Fibroblast of mammary gland (primary cell): ENCODE data around the gene SLC25A11.

Source experiments
- DNase-seq: peaks from one replicate; pipeline ENCODE4 v3.0.0-alpha.2; 2010; ENCODE audit warnings: low read depth
- H3K4me3 ChIP-seq: 2 replicates; pipeline ENCODE4 v1.5.1; 2011; ENCODE audit warnings: low read depth, mild to moderate bottlenecking, low read length, moderate library complexity; ENCODE audit not compliant: control insufficient read depth
- TF ChIP-seq, protein P1 (sequence below): conservative IDR thresholded peaks from 2 replicates; pipeline ENCODE4 v1.5.1; 2011; ENCODE audit warnings: low read depth, low read length, inconsistent platforms; ENCODE audit not compliant: control insufficient read depth, insufficient read depth

The SLC25A11 gene

DNA sequence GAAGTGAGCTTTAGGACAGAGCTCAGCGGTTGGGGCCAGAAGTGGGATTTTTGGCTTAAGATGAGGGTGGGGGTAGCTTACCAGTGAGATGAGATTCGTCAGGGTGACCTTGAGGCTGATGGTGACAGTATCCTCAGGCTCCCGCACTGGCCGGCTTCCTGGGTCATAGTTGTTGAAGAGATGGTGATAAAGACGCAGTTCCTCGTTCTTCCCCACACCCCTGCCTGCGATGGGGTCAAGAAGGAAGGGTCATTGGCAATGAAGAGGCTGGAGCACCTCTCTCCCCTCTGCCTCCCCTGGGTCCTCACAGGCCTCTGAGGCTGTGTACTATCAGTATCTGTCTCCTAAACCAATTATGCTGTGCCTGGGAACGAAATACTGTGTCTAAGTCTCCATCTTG is 37.3 kb downstream of the SLC25A11 start:
- TF ChIP-seq, protein P1, sequence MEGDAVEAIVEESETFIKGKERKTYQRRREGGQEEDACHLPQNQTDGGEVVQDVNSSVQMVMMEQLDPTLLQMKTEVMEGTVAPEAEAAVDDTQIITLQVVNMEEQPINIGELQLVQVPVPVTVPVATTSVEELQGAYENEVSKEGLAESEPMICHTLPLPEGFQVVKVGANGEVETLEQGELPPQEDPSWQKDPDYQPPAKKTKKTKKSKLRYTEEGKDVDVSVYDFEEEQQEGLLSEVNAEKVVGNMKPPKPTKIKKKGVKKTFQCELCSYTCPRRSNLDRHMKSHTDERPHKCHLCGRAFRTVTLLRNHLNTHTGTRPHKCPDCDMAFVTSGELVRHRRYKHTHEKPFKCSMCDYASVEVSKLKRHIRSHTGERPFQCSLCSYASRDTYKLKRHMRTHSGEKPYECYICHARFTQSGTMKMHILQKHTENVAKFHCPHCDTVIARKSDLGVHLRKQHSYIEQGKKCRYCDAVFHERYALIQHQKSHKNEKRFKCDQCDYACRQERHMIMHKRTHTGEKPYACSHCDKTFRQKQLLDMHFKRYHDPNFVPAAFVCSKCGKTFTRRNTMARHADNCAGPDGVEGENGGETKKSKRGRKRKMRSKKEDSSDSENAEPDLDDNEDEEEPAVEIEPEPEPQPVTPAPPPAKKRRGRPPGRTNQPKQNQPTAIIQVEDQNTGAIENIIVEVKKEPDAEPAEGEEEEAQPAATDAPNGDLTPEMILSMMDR, result no peak
- no peak for DNase-seq
- no peak overlapping the region for H3K4me3 ChIP-seq

DNA sequence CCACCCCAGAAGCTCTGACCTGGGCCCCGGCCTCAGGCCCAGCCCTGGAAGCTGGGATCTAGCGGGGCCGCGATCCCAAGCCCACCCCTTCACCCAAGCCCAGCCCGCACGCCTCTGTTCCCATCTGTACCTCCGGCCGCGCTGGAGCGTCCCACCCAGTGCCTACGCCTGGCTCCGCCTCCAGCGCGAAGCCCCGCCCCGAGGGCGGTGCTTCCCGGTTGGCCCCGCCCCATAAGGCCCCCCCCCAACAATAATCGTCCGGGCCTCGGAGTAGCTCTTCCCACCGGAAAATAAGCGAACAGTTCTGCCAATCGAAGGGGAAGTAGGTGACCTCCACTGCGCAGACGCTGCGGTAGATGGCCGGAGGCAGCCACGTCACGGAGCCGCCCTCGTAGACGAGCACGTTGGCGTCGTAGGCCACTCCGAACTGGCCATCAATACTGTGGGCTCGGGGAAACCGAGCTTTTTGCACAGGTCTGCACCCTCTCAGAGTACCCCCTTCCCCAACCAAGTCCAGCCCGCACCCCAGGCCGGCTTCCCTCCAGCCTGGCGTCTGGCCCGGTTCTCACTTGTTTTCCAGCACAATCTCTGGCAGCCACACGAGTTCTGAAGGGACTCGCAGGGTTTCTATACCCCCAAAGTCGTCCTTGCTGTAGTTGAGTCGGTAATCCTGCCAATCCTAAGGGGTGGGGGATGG is 38.0 kb downstream of the SLC25A11 start:
- H3K4me3 ChIP-seq, result no peak overlapping the region
- TF ChIP-seq, protein P1, result no peak
- DNase-seq, result no peak

DNA sequence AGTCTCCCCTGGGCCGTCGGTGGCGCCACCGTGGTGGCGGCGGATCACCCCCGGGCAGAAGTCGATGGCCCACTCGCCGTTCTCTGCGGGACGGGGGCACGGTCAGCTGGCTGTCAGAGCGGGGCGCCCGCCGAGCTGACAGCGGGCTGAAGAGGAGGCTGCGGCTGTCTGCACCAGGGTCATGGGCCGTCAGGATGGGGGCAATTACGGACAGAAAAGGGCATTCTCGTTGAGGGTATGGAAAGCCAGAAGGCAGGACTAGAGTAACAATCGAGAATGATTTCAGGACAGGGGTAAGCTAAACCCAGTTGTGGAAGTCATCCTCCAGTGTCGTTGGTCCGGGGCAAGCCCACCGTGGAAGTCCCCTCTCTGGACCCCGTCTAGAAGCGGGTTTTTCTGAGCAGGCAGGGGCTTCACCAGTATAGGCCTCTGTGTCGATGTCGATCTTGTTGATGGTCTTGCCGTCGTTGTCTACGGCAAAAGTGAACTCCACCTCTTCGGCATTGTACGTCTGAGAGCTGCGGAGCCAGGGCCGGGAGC is 38.7 kb downstream of the SLC25A11 start:
- DNase-seq, result no peak
- H3K4me3 ChIP-seq, result no peak overlapping the region
- TF ChIP-seq, protein P1, result no peak

DNA sequence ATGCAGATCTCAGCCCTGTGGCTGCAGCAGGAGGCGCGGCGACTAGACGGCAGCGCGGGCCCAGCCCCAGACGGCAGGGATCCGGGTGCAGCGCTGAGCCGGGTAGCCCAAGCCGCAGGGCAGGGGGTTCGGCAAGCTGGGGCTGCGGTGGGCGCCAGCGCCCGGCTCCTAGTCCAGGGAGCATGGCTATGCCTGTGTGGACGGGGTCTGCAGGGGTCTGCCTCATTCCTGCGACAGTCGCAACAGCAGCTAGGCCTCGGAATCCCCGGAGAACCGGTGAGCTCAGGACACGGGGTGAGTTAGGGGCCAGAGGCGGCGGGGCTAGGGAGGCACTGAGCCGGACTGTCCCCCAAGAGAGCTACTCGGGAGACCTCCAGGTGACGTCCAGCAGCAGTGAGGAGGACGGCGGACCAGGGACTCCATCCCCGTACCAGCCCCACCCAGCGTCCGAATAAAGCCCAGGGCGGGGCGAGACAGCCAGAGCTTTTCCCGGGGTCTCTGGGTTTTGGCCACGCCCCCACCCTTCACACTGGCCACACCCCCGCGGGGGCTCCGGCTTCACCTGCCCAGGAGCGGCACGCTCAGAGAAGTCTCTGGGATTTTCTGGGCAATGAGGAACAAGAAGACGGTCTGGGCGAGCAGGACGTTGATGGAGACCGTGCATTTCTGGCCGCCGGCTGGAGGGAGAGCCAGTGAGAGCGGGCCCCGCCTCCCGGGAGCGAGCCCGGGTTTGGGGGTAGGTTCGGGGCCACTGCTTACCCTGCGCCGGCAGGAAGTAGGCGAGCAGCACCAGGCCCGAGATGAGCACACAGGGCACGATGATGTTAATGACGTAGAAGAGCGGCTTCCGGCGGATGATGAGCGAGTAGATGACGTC is 39.4 kb downstream of the SLC25A11 start:
- DNase-seq, result no peak
- H3K4me3 ChIP-seq, result no peak overlapping the region

DNA sequence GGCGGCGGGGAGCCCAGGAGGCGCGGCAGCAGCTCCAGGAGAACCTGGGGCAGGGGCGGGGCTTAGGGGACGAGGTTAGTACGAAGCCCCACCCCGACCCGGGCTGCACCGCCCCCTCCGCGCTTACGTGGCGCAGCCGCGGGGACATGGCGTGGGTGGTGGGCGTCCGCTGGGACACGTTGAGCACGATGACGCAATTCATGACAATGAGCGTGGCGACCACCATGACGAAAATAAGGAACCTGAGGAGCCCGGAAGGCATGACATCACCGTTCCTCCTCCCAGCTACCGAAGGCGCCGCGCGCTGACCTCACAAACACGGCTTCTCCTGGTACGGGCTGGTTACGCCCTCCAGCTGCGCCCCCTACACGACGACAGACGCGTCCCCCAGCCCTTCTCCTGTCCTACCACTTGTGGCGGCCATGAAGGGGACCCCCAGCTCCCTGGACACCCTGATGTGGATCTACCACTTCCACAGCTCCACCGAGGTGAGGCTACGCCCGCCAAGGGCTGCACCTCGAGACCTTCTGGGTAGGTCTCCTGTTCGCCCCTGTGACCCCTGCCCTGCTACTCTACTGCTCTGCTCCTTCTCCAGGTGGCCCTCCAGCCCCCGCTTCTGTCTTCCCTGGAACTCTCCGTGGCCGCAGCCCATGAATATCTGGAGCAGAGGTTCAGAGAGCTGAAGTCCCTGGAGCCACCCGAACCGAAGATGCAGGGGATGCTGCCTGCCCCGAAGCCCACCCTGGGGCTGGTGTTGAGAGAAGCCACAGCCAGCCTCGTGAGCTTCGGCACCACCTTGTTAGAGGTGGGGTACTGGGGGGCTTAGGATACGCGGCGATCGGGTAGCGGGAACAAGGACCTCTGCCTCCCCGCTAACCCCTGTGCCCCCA is 40.3 kb downstream of the SLC25A11 start, which contains the start of gene C17orf107:
Gene C17orf107, plus strand, starts transcription at position 196 of the 890 bp plus-strand sequence. Its CDS starts 227 bp downstream, at position 423.
- DNase-seq, result peak; percentile 93
- peak within 1 kb of the TSS; percentile 51 for H3K4me3 ChIP-seq
- TF ChIP-seq, protein P1, result no peak

More for the DNA sequence above, 39.4 kb downstream of the SLC25A11 start:
- TF ChIP-seq, protein P1, result no peak

DNA sequence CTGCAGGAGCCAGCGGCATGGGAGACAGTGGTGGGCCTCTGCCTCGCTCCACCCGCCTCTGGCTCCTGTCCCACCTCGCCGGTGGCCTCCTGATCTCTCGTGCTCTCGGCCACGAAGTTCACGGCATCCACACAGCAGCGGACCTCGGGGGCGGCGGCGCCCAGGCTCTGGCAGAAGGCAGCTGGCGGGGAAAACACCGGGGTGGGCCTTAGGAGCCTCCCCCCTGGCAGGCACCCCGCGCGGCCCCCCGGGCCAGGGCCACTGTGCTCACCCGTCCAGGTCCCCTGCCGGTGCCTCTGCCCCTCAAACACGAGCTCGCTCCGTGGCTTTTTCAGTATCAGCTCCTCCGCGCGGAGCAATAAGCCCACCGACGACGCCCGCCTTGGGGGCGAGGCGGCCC is 40.9 kb downstream of the SLC25A11 start:
- DNase-seq, result no peak
- TF ChIP-seq, protein P1, result no peak
- H3K4me3 ChIP-seq, result peak overlapping the region; percentile 51
